OCI-LY3 (cell line): ENCODE measurements around the gene ZBTB5.

Experiments
- EZH2phosphoT487 ChIP-seq: fragments of 200-600 bp; shearing (Covaris generic); IDR thresholded peaks from 2 replicates; pipeline ENCODE4 v1.6.1; 2018; ENCODE audit warnings: antibody characterized with exemption, mixed run types, low read depth
- TF ChIP-seq, protein P1 (sequence below): fragments of 200-600, 300-600 bp; sonication (generic); IDR thresholded peaks from 2 replicates; pipeline ENCODE4 v1.5.1; 2014; ENCODE audit warnings: antibody characterized with exemption, low read length, low read depth

DNA sequence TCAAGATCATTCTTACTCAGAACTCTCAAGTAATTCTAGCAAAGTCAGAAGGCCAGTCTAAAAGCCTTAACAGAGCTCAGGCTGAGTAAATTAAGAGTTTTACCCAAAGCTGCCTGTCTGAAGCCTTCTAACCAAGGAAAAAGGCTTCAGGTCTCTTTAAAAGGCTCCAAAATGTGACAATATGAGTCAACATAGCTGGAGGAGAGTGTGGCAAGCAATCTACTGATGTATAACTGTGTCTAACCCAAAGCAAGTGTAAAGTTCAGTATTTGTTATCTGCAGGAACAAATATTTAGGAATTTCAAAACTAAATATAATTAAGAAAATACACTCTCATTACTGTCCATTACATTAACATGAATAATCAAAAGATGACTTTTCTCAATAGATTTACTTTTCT lies 11.0 kb downstream of the ZBTB5 start:
- TF ChIP-seq, protein P1, sequence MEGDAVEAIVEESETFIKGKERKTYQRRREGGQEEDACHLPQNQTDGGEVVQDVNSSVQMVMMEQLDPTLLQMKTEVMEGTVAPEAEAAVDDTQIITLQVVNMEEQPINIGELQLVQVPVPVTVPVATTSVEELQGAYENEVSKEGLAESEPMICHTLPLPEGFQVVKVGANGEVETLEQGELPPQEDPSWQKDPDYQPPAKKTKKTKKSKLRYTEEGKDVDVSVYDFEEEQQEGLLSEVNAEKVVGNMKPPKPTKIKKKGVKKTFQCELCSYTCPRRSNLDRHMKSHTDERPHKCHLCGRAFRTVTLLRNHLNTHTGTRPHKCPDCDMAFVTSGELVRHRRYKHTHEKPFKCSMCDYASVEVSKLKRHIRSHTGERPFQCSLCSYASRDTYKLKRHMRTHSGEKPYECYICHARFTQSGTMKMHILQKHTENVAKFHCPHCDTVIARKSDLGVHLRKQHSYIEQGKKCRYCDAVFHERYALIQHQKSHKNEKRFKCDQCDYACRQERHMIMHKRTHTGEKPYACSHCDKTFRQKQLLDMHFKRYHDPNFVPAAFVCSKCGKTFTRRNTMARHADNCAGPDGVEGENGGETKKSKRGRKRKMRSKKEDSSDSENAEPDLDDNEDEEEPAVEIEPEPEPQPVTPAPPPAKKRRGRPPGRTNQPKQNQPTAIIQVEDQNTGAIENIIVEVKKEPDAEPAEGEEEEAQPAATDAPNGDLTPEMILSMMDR = no peak
- TF ChIP-seq EZH2phosphoT487 = no peak
